Lower leg skin (tissue), 3 donors: ENCODE measurements around the gene TUB.

Source experiments
- CTCF ChIP-seq, 3 donors: fragments of 450-650 bp; IDR thresholded peaks; one replicate each; pipeline ENCODE4 v1.5.1; 2016; ENCODE audit warnings: antibody characterized with exemption in 3 of 3, mild to moderate bottlenecking in 3 of 3, moderate library complexity in 2 of 3
- POLR2A ChIP-seq, 2 donors: fragments of 450-650 bp; IDR thresholded peaks; one replicate each; pipeline ENCODE4 v1.6.1; 2016 to 2017; ENCODE audit warnings: antibody characterized with exemption in 2 of 2, mild to moderate bottlenecking in 1 of 2, moderate library complexity in 1 of 2

GRCh38 chr11:8032576-8033304 lies 48.3 kb upstream of the TUB start:
- TF ChIP-seq CTCF (IDR thresholded peaks at IDR 0.05) (no peak), POLR2A (IDR thresholded peaks at IDR 0.05) (no peak)
